ENCODE measurements around the gene TSPOAP1.

Gene TSPOAP1

GRCh38 chr17:58370716-58371115 lies 42.1 kb upstream of the TSPOAP1 start:
- Histone ChIP-seq H3K27me3 (ENCODE audit: insufficient read depth, poor library complexity, severe bottlenecking) (no peaks in the 10 kb centered on the region), H3K4me1 (ENCODE audit: insufficient read depth, poor library complexity, severe bottlenecking) (no peaks in the 10 kb centered on the region), H3K9me3 (ENCODE audit: severe bottlenecking) (no peaks in the 10 kb centered on the region), H3K27ac (ENCODE audit: poor library complexity, severe bottlenecking) (no peak overlapping the region), H3K4me3 (ENCODE audit: severe bottlenecking) (no peak overlapping the region), H3K36me3 (ENCODE audit: low read depth) (no peaks in the 10 kb centered on the region)
- no peak for TF ChIP-seq CTCF (IDR thresholded peaks at IDR 0.05; ENCODE audit: poor library complexity, severe bottlenecking)
- no peak for DNase-seq (ENCODE audit: low spot score)
- ATAC-seq (ENCODE audit: low read depth), result no peak

GRCh38 chr17:58370309-58370708 lies 41.7 kb upstream of the TSPOAP1 start:
- peaks cover under 1% of the 10 kb centered on the region for H3K4me1 ChIP-seq (ENCODE audit: insufficient read depth, poor library complexity, severe bottlenecking)
- H3K27ac ChIP-seq (ENCODE audit: poor library complexity, severe bottlenecking), result no peak overlapping the region
- no peak for ATAC-seq (ENCODE audit: low read depth)
- H3K4me3 ChIP-seq (ENCODE audit: severe bottlenecking), result no peak overlapping the region
- no peaks in the 10 kb centered on the region for H3K27me3 ChIP-seq (ENCODE audit: insufficient read depth, poor library complexity, severe bottlenecking)
- TF ChIP-seq CTCF (IDR thresholded peaks at IDR 0.05; ENCODE audit: poor library complexity, severe bottlenecking), result no peak
- H3K36me3 ChIP-seq (ENCODE audit: low read depth), result no peaks in the 10 kb centered on the region
- no peak for DNase-seq (ENCODE audit: low spot score)
- H3K9me3 ChIP-seq (ENCODE audit: severe bottlenecking), result no peaks in the 10 kb centered on the region

- Histone ChIP-seq H3K36me3 (ENCODE audit: low read depth) (no peaks in the 10 kb centered on the region), H3K4me1 (ENCODE audit: insufficient read depth, poor library complexity, severe bottlenecking) (peaks cover 10% of the 10 kb centered on the region), H3K27me3 (ENCODE audit: insufficient read depth, poor library complexity, severe bottlenecking) (no peaks in the 10 kb centered on the region), H3K27ac (ENCODE audit: poor library complexity, severe bottlenecking) (no peak overlapping the region), H3K4me3 (ENCODE audit: severe bottlenecking) (no peak overlapping the region), H3K9me3 (ENCODE audit: severe bottlenecking) (no peaks in the 10 kb centered on the region)
- DNase-seq (ENCODE audit: low spot score), result no peak
- no peak for TF ChIP-seq CTCF (IDR thresholded peaks at IDR 0.05; ENCODE audit: poor library complexity, severe bottlenecking)
- no peak for ATAC-seq (ENCODE audit: low read depth)
These were observed 40.8 kb upstream of the TSPOAP1 start for GRCh38 chr17:58369214-58370031.

GRCh38 chr17:58368860-58369213 lies 40.2 kb upstream of the TSPOAP1 start:
- Histone ChIP-seq H3K36me3 (ENCODE audit: low read depth) (no peaks in the 10 kb centered on the region), H3K27ac (ENCODE audit: poor library complexity, severe bottlenecking) (no peak overlapping the region), H3K4me3 (ENCODE audit: severe bottlenecking) (no peak overlapping the region), H3K9me3 (ENCODE audit: severe bottlenecking) (no peaks in the 10 kb centered on the region), H3K27me3 (ENCODE audit: insufficient read depth, poor library complexity, severe bottlenecking) (no peaks in the 10 kb centered on the region), H3K4me1 (ENCODE audit: insufficient read depth, poor library complexity, severe bottlenecking) (peaks cover 14% of the 10 kb centered on the region)
- no peak for ATAC-seq (ENCODE audit: low read depth)
- TF ChIP-seq CTCF (IDR thresholded peaks at IDR 0.05; ENCODE audit: poor library complexity, severe bottlenecking), result no peak
- no peak for DNase-seq (ENCODE audit: low spot score)

- H3K27me3 ChIP-seq (ENCODE audit: insufficient read depth, poor library complexity, severe bottlenecking), result no peaks in the 10 kb centered on the region
- no peak for TF ChIP-seq CTCF (IDR thresholded peaks at IDR 0.05; ENCODE audit: poor library complexity, severe bottlenecking)
- peaks cover 14% of the 10 kb centered on the region for H3K4me1 ChIP-seq (ENCODE audit: insufficient read depth, poor library complexity, severe bottlenecking)
- no peak overlapping the region for H3K27ac ChIP-seq (ENCODE audit: poor library complexity, severe bottlenecking)
- ATAC-seq (ENCODE audit: low read depth) (no peak), DNase-seq (ENCODE audit: low spot score) (no peak)
- H3K4me3 ChIP-seq (ENCODE audit: severe bottlenecking), result no peak overlapping the region
- no peaks in the 10 kb centered on the region for H3K9me3 ChIP-seq (ENCODE audit: severe bottlenecking)
- peaks cover 10% of the 10 kb centered on the region; the same call in 1 of the 2 replicates for H3K36me3 ChIP-seq (ENCODE audit: low read depth)
These were observed 38.9 kb upstream of the TSPOAP1 start for GRCh38 chr17:58367461-58367860.
